ENCODE results near the gene FYN.

Gene FYN

DNA sequence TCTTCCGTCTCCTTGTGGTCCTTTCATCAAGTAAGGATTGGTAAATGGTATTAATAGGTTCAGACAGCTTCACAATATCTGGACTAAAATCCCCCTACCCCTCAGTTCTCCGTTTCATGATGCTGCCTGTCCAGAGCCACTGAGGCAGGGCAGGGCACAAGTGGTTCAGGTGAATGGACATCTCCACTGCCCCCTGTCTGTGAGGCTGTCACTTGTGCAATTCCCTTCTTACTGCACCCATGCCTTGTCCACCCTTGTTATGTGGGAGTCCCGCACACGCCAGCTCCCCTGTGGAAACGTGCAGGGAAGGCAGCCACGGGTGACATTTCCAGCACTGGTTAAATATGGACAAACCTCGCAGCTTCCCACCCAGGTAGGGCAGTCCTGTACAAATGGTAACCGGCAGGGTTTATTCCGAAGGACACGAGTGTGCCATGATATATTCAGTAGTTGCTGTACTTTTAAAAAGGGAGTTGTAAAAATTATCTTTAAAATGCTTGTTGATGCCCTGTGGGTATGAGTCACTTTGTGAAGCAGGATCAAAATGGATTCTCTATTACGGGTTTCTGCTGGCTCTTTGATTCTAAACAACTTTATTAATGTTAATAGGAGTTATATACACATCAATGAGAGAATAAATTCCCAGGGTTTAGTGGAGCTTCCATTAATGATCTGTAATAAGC is 73.5 kb downstream of the FYN start:
- H3K27ac ChIP-seq (ENCODE audit: extremely low read depth, low read depth, low read length) = no peak overlapping the region
- TF ChIP-seq, protein P1, sequence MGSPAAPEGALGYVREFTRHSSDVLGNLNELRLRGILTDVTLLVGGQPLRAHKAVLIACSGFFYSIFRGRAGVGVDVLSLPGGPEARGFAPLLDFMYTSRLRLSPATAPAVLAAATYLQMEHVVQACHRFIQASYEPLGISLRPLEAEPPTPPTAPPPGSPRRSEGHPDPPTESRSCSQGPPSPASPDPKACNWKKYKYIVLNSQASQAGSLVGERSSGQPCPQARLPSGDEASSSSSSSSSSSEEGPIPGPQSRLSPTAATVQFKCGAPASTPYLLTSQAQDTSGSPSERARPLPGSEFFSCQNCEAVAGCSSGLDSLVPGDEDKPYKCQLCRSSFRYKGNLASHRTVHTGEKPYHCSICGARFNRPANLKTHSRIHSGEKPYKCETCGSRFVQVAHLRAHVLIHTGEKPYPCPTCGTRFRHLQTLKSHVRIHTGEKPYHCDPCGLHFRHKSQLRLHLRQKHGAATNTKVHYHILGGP (tag by site-specific recombination; IDR thresholded peaks at IDR 0.05) = no peak
- TF ChIP-seq ZEB2 (tag by site-specific recombination; IDR thresholded peaks at IDR 0.05) = no peak
- TF ChIP-seq, protein P2, sequence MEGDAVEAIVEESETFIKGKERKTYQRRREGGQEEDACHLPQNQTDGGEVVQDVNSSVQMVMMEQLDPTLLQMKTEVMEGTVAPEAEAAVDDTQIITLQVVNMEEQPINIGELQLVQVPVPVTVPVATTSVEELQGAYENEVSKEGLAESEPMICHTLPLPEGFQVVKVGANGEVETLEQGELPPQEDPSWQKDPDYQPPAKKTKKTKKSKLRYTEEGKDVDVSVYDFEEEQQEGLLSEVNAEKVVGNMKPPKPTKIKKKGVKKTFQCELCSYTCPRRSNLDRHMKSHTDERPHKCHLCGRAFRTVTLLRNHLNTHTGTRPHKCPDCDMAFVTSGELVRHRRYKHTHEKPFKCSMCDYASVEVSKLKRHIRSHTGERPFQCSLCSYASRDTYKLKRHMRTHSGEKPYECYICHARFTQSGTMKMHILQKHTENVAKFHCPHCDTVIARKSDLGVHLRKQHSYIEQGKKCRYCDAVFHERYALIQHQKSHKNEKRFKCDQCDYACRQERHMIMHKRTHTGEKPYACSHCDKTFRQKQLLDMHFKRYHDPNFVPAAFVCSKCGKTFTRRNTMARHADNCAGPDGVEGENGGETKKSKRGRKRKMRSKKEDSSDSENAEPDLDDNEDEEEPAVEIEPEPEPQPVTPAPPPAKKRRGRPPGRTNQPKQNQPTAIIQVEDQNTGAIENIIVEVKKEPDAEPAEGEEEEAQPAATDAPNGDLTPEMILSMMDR (tag by site-specific recombination; IDR thresholded peaks at IDR 0.05) = 0 out of 2 replicates have a peak, but pooled peaks have one; percentile 30
- no peak for TF ChIP-seq ZNF560 (tag by site-specific recombination; IDR thresholded peaks at IDR 0.05; ENCODE audit: borderline replicate concordance)
- no peak for TF ChIP-seq ZNF24 (tag by site-specific recombination; IDR thresholded peaks at IDR 0.05)
- TF ChIP-seq ZNF660 (tag by site-specific recombination; IDR thresholded peaks at IDR 0.05) = no peak
- TF ChIP-seq ZNF214 (tag by site-specific recombination; IDR thresholded peaks at IDR 0.05; ENCODE audit: borderline replicate concordance) = no peak
- TF ChIP-seq, protein P3, sequence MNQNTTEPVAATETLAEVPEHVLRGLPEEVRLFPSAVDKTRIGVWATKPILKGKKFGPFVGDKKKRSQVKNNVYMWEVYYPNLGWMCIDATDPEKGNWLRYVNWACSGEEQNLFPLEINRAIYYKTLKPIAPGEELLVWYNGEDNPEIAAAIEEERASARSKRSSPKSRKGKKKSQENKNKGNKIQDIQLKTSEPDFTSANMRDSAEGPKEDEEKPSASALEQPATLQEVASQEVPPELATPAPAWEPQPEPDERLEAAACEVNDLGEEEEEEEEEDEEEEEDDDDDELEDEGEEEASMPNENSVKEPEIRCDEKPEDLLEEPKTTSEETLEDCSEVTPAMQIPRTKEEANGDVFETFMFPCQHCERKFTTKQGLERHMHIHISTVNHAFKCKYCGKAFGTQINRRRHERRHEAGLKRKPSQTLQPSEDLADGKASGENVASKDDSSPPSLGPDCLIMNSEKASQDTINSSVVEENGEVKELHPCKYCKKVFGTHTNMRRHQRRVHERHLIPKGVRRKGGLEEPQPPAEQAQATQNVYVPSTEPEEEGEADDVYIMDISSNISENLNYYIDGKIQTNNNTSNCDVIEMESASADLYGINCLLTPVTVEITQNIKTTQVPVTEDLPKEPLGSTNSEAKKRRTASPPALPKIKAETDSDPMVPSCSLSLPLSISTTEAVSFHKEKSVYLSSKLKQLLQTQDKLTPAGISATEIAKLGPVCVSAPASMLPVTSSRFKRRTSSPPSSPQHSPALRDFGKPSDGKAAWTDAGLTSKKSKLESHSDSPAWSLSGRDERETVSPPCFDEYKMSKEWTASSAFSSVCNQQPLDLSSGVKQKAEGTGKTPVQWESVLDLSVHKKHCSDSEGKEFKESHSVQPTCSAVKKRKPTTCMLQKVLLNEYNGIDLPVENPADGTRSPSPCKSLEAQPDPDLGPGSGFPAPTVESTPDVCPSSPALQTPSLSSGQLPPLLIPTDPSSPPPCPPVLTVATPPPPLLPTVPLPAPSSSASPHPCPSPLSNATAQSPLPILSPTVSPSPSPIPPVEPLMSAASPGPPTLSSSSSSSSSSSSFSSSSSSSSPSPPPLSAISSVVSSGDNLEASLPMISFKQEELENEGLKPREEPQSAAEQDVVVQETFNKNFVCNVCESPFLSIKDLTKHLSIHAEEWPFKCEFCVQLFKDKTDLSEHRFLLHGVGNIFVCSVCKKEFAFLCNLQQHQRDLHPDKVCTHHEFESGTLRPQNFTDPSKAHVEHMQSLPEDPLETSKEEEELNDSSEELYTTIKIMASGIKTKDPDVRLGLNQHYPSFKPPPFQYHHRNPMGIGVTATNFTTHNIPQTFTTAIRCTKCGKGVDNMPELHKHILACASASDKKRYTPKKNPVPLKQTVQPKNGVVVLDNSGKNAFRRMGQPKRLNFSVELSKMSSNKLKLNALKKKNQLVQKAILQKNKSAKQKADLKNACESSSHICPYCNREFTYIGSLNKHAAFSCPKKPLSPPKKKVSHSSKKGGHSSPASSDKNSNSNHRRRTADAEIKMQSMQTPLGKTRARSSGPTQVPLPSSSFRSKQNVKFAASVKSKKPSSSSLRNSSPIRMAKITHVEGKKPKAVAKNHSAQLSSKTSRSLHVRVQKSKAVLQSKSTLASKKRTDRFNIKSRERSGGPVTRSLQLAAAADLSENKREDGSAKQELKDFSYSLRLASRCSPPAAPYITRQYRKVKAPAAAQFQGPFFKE (tag by site-specific recombination; IDR thresholded peaks at IDR 0.05; ENCODE audit: borderline replicate concordance) = no peak
- no peaks in the 10 kb centered on the region for H3K36me3 ChIP-seq (ENCODE audit: control insufficient read depth in 2 of 2, insufficient read depth in 1 of 2, low read length in 2 of 2)
- POLR2A ChIA-PET = no interaction called here
- CTCF ChIA-PET = interaction anchor here (0.7 to 1.8 kb wide), 5 partner anchors 8 to 77 kb away, joined by 3 to 5 read pairs (median 3); no protein-coding TSS in a partner anchor
- H3K4me1 ChIP-seq (ENCODE audit: control insufficient read depth, insufficient read depth, low read length) = peaks cover 9% of the 10 kb centered on the region; the same call in 1 of the 2 replicates
- no peak overlapping the region for H3K4me3 ChIP-seq (ENCODE audit: low read depth, low read length)
- no peaks in the 10 kb centered on the region for H3K9me3 ChIP-seq (ENCODE audit: control insufficient read depth, insufficient read depth, low read depth, low read length)

DNA sequence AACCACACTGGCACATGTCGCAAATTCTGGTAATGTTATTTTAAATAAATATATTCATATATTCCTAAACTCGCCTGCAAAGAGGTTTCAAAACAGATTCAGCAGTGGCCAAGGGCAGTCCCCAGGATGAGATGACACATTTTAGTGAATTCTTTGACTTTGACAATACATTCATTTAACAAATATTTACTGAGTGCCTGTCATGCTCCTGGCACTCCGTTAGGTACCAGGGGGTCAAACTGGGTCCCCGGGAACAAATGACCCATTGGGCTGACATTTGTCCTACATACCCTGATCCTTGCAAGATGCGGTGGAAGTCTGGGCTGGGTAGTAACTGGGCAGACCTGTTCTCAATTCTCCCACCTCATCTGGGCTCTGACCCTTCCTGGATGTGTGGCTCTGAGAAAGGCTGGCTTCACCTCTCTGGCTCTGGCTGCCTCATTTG is 74.9 kb downstream of the FYN start:
- no peak overlapping the region for H3K4me3 ChIP-seq (ENCODE audit: low read depth, low read length)
- POLR2A ChIA-PET = no interaction called here
- CTCF ChIA-PET = interaction anchor here (0.7 to 1.2 kb wide), 2 partner anchors 9 to 25 kb away, joined by 3 read pairs; no protein-coding TSS in a partner anchor

DNA sequence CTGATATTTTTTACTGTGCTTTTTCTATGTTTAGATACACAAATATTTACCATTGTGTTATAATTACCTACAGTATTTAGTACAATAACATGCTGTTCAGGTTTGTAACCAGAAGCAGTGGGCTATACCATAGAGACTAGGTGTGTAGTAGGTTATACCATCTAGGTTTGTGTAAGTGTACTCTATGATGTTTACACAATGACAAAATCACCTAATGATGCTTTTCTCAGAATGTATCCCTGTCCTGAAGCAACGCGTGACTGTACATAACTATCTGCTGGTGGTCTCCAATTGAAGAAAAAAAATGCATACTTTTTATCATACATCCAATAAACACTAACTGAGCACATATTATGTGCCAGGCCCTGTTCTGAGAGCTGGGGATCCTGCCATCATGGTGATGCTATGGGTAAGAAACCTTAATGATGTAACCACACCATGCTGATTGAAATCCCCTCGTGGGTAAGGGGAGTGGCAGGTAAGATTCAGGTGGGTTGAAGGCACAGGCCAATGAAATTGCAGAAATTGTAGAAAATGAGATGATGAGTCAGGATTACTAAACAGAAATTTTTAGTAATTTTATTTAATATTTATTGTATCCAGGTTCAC is 76.8 kb downstream of the FYN start:
- CTCF ChIA-PET = interaction anchor here (0.7 to 1.9 kb wide), 2 partner anchors 14 to 86 kb away, joined by 3 to 6 read pairs; no protein-coding TSS in a partner anchor
- peak; percentile 92 for TF ChIP-seq ZNF664 (tag by site-specific recombination; IDR thresholded peaks at IDR 0.05)
- TF ChIP-seq, protein P4, sequence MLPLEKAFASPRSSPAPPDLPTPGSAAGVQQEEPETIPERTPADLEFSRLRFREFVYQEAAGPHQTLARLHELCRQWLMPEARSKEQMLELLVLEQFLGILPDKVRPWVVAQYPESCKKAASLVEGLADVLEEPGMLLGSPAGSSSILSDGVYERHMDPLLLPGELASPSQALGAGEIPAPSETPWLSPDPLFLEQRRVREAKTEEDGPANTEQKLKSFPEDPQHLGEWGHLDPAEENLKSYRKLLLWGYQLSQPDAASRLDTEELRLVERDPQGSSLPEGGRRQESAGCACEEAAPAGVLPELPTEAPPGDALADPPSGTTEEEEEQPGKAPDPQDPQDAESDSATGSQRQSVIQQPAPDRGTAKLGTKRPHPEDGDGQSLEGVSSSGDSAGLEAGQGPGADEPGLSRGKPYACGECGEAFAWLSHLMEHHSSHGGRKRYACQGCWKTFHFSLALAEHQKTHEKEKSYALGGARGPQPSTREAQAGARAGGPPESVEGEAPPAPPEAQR (tag by site-specific recombination; IDR thresholded peaks at IDR 0.05) = no peak
- TF ChIP-seq, protein P5, sequence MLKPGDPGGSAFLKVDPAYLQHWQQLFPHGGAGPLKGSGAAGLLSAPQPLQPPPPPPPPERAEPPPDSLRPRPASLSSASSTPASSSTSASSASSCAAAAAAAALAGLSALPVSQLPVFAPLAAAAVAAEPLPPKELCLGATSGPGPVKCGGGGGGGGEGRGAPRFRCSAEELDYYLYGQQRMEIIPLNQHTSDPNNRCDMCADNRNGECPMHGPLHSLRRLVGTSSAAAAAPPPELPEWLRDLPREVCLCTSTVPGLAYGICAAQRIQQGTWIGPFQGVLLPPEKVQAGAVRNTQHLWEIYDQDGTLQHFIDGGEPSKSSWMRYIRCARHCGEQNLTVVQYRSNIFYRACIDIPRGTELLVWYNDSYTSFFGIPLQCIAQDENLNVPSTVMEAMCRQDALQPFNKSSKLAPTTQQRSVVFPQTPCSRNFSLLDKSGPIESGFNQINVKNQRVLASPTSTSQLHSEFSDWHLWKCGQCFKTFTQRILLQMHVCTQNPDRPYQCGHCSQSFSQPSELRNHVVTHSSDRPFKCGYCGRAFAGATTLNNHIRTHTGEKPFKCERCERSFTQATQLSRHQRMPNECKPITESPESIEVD (tag by site-specific recombination; IDR thresholded peaks at IDR 0.05) = no peak

More for the DNA sequence above, 74.9 kb downstream of the FYN start:
- TF ChIP-seq ZNF747 (tag by site-specific recombination; IDR thresholded peaks at IDR 0.05) (no peak), ZNF132 (tag by site-specific recombination; IDR thresholded peaks at IDR 0.05; ENCODE audit: borderline replicate concordance) (no peak)
- no peaks in the 10 kb centered on the region for H3K9me3 ChIP-seq (ENCODE audit: control insufficient read depth, insufficient read depth, low read depth, low read length)
- H3K27ac ChIP-seq (ENCODE audit: extremely low read depth, low read depth, low read length) = no peak overlapping the region
- no peaks in the 10 kb centered on the region for H3K36me3 ChIP-seq (ENCODE audit: control insufficient read depth in 2 of 2, insufficient read depth in 1 of 2, low read length in 2 of 2)
- peaks cover 7% of the 10 kb centered on the region; the same call in 1 of the 2 replicates for H3K4me1 ChIP-seq (ENCODE audit: control insufficient read depth, insufficient read depth, low read length)

More for the DNA sequence above, 76.8 kb downstream of the FYN start:
- no peaks in the 10 kb centered on the region for H3K36me3 ChIP-seq (ENCODE audit: control insufficient read depth in 2 of 2, insufficient read depth in 1 of 2, low read length in 2 of 2)
- peaks cover 7% of the 10 kb centered on the region; the same call in 1 of the 2 replicates for H3K4me1 ChIP-seq (ENCODE audit: control insufficient read depth, insufficient read depth, low read length)
- POLR2A ChIA-PET = no interaction called here
- H3K9me3 ChIP-seq (ENCODE audit: control insufficient read depth, insufficient read depth, low read depth, low read length) = no peaks in the 10 kb centered on the region
- H3K27ac ChIP-seq (ENCODE audit: extremely low read depth, low read depth, low read length) = no peak overlapping the region
- H3K4me3 ChIP-seq (ENCODE audit: low read depth, low read length) = no peak overlapping the region

All from HEK293 (cell line).